ENCODE measurements around the gene NEO1. TPM values are rescaled to one million over a fixed set of nuclear protein-coding genes. Genes with fewer than 3 reads are reported as not detected.

NEO1 gene
- total and polyA plus RNA-seq, 4 donors: 1.6 to 9.9 (median 5.8) TPM

DNA sequence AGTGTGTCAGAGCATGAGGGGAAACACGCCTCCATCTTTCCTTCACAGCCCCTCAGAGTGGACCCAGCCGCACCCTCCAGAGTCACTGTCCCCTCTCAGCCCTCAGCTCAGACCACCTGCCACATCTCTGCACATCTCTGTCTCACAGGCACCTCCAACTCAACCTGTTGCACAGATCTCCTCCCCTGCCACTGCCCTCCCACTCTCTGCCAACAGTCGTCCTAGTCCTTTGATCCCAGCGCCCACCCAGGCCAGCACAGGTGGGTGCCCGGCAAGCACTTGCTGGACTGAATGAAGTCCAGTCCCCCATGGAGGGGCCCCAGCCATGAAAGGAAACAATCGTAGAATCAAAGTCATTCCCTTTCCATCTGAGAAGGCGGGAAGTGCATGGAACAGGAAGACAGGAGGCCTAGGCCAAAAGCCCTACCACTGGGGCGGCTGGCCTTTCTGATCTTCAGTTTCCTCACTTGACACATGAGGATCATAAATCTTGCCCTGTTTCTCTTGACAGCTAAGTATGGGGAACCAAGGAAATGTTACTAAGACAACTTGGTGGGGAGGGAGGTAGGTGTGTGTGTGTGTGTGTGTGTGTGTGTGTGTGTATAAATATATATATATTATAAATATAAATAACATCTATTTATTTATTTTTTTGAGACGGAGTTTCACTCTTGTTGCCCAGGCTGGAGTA is 288.4 kb downstream of the NEO1 start:
- no peaks in the 10 kb centered on the region for H3K4me1 ChIP-seq (ENCODE audit: control insufficient read depth in 4 of 4, insufficient read depth in 4 of 4, low read length in 3 of 4)
- H3K27ac ChIP-seq (ENCODE audit: low read depth in 1 of 2, low read length in 2 of 2): no peak overlapping the region
- WGBS: 78% methylated on average over 9 of the region's 9 CpGs
- peaks cover 0 to 2% (median 0%) of the 10 kb centered on the region in 4 donors for H3K27me3 ChIP-seq (ENCODE audit: control insufficient read depth in 4 of 4, insufficient read depth in 4 of 4, low read length in 3 of 4)
- DNase-seq (ENCODE audit: low spot score): no peak
- peaks cover 0 to 2% (median 0%) of the 10 kb centered on the region in 4 donors for H3K9me3 ChIP-seq (ENCODE audit: control insufficient read depth in 4 of 4, low read length in 3 of 4)
- no peak overlapping the region for H3K4me3 ChIP-seq (ENCODE audit: low read depth in 1 of 3, low read length in 3 of 3)
- H3K36me3 ChIP-seq (ENCODE audit: control insufficient read depth in 4 of 4, insufficient read depth in 3 of 4, low read depth in 1 of 4, low read length in 3 of 4): no peaks in the 10 kb centered on the region
- TF ChIP-seq TAF1 (conservative IDR thresholded peaks at IDR 0.05) (no peak), JUND (IDR thresholded peaks at IDR 0.05) (no peak), FOXA1 (IDR thresholded peaks at IDR 0.05) (no peak), FOXA2 (IDR thresholded peaks at IDR 0.05) (no peak), RAD21 (IDR thresholded peaks at IDR 0.05) (no peak), RXRA (IDR thresholded peaks at IDR 0.05) (no peak), HNF4A (conservative IDR thresholded peaks at IDR 0.05) (no peak), SP1 (IDR thresholded peaks at IDR 0.05) (no peak), EGR1 (IDR thresholded peaks at IDR 0.05; ENCODE audit: low read depth in 2 of 2) (no peak), GABPA (IDR thresholded peaks at IDR 0.05 in 1 of 2, conservative IDR thresholded peaks at IDR 0.05 in 1 of 2) (no peak), HNF4G (IDR thresholded peaks at IDR 0.05) (no peak)
- TF ChIP-seq, protein P1, sequence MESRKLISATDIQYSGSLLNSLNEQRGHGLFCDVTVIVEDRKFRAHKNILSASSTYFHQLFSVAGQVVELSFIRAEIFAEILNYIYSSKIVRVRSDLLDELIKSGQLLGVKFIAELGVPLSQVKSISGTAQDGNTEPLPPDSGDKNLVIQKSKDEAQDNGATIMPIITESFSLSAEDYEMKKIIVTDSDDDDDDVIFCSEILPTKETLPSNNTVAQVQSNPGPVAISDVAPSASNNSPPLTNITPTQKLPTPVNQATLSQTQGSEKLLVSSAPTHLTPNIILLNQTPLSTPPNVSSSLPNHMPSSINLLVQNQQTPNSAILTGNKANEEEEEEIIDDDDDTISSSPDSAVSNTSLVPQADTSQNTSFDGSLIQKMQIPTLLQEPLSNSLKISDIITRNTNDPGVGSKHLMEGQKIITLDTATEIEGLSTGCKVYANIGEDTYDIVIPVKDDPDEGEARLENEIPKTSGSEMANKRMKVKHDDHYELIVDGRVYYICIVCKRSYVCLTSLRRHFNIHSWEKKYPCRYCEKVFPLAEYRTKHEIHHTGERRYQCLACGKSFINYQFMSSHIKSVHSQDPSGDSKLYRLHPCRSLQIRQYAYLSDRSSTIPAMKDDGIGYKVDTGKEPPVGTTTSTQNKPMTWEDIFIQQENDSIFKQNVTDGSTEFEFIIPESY (IDR thresholded peaks at IDR 0.05): no peak
- TF ChIP-seq, protein P2, sequence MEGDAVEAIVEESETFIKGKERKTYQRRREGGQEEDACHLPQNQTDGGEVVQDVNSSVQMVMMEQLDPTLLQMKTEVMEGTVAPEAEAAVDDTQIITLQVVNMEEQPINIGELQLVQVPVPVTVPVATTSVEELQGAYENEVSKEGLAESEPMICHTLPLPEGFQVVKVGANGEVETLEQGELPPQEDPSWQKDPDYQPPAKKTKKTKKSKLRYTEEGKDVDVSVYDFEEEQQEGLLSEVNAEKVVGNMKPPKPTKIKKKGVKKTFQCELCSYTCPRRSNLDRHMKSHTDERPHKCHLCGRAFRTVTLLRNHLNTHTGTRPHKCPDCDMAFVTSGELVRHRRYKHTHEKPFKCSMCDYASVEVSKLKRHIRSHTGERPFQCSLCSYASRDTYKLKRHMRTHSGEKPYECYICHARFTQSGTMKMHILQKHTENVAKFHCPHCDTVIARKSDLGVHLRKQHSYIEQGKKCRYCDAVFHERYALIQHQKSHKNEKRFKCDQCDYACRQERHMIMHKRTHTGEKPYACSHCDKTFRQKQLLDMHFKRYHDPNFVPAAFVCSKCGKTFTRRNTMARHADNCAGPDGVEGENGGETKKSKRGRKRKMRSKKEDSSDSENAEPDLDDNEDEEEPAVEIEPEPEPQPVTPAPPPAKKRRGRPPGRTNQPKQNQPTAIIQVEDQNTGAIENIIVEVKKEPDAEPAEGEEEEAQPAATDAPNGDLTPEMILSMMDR (IDR thresholded peaks at IDR 0.05; ENCODE audit: low read depth, low read length, missing input control): no peak
- TF ChIP-seq, protein P3, sequence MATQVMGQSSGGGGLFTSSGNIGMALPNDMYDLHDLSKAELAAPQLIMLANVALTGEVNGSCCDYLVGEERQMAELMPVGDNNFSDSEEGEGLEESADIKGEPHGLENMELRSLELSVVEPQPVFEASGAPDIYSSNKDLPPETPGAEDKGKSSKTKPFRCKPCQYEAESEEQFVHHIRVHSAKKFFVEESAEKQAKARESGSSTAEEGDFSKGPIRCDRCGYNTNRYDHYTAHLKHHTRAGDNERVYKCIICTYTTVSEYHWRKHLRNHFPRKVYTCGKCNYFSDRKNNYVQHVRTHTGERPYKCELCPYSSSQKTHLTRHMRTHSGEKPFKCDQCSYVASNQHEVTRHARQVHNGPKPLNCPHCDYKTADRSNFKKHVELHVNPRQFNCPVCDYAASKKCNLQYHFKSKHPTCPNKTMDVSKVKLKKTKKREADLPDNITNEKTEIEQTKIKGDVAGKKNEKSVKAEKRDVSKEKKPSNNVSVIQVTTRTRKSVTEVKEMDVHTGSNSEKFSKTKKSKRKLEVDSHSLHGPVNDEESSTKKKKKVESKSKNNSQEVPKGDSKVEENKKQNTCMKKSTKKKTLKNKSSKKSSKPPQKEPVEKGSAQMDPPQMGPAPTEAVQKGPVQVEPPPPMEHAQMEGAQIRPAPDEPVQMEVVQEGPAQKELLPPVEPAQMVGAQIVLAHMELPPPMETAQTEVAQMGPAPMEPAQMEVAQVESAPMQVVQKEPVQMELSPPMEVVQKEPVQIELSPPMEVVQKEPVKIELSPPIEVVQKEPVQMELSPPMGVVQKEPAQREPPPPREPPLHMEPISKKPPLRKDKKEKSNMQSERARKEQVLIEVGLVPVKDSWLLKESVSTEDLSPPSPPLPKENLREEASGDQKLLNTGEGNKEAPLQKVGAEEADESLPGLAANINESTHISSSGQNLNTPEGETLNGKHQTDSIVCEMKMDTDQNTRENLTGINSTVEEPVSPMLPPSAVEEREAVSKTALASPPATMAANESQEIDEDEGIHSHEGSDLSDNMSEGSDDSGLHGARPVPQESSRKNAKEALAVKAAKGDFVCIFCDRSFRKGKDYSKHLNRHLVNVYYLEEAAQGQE (IDR thresholded peaks at IDR 0.05): no peak
- TF ChIP-seq, protein P4, sequence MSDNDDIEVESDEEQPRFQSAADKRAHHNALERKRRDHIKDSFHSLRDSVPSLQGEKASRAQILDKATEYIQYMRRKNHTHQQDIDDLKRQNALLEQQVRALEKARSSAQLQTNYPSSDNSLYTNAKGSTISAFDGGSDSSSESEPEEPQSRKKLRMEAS (IDR thresholded peaks at IDR 0.05): no peak
- no peak overlapping the region for H3K9ac ChIP-seq (ENCODE audit: low read depth in 1 of 2, low read length in 2 of 2)
